ENCODE results near the gene TAPBPL.
"Not testable (repeated sequence)": the region's sequence is repeated elsewhere in the genome, so short reads cannot be mapped to it uniquely, and the experiment has no call there.

The TAPBPL gene

DNA sequence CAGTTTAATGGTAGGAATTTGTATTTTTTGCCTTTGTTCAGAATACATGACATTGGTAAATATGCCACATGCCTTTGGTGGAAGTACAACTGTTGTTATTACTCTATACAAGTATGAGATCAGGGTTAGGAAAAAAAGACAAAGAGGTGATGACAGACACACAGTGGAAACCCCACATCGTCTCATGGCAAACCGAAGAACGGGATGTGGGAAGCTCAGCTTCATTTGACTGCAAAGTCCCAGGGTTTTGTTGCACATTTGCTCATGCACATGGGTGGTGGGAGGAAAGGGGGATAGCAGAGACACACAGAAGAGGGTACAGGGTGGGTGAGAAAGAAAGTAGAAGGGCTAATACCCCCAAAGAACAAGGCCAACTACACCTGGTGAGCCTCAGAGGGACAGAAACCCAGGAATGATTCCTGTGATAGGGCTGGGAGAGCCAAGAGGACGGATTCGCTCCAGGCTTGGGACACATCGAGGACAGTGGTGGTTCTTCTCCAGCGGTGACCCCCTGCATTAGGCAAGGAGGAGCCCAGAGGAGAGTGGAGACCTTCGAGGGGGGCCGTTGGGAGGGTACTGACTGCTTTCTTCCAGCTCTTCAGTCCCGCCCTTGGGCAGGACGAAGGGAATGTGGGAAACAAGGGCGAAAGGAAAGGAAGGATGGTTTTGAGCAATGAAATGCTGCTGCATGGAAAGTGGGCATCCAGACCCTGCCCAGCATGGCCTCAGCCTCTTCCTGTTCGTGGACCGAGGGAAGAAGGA lies 10.6 kb downstream of the TAPBPL start:
- DNase-seq (ENCODE audit: low spot score), result no peak

- DNase-seq (ENCODE audit: low spot score), result no peak
Measured at GRCh38 chr12:6463216-6463615, 11.4 kb downstream of the TAPBPL start.

GRCh38 chr12:6463858-6464257 lies 12.0 kb downstream of the TAPBPL start:
- no peak for DNase-seq (ENCODE audit: low spot score)

- DNase-seq (ENCODE audit: low spot score), result no peak
Measured at GRCh38 chr12:6464531-6464930, 12.7 kb downstream of the TAPBPL start.

DNA sequence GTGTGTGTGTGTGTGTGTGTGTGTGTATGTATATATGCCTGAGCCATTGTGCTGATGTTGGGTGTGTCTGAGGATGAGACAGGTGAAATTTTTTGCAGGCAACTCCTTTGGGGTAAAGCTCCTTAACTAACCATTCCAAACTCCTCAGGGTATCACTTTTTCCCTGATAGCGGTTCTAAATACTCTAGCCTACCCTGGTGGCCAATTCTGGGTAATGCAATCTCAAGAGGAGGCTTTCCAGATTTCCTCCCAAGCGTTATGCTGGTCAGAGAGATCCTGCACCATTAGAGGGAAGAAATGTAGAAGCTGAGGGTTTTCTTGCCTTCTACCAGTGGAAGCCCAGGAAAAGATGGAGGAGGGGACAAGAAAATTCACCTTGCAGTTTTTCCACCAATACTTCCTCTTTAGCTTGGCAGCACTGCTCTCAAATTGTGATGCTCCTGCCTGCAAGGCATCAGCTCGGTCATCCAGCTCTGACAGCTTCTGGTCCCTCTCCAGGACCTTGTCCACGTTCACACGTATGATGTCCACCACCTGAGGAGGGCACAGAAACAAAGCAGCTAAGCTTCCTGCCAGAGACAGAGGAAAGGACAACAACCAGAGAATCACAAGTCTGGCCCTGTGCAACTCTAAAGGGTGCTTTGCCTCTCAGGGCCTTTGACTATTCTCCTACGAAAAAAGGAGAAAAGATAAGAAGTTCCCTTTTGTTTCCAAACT lies 13.8 kb downstream of the TAPBPL start:
- DNase-seq (ENCODE audit: low spot score), result no peak

DNA sequence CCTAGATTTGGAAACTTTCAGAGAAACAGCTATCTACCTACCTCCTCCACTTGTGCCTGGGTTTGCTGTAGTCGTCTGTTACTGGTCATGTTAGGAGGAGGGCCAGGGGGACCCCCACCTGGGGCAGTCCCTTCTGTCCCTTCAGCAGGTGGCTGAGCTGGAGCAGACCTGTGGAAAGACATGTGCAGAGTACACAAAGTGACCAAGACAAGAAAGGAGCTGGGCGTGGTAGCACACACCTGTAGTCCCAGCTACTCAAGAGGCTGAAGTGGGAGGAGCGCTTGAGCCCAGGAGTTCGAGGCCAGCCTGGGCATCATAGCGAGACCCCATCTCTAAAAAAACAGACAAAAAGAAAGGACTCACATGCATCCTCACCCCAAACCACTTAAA lies 14.3 kb downstream of the TAPBPL start:
- DNase-seq (ENCODE audit: low spot score), result no peak

DNA sequence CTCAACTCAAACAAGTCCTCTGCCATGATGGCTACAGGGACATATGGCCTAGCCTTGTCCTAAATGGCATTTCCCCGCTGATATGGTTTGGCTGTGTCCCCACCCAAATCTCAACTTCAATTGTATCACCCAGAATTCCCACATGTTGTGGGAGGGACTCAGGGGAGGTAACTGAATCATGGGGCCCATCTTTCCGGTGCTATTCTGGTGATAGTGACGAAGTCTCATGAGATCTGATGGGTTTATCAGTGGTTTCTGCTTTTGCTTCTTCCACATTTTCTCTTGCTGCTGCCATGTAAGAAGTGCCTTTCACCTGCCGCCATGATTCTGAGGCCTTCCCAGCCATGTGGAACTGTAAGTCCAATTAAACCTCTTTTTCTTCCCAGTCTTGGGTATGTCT lies 14.9 kb downstream of the TAPBPL start:
- DNase-seq (ENCODE audit: low spot score), result not testable (repeated sequence)

- DNase-seq (ENCODE audit: low spot score), result not testable (repeated sequence)
Measured at GRCh38 chr12:6467571-6468282, 15.9 kb downstream of the TAPBPL start.

GRCh38 chr12:6468283-6468575 lies 16.4 kb downstream of the TAPBPL start:
- DNase-seq (ENCODE audit: low spot score), result no peak

DNA sequence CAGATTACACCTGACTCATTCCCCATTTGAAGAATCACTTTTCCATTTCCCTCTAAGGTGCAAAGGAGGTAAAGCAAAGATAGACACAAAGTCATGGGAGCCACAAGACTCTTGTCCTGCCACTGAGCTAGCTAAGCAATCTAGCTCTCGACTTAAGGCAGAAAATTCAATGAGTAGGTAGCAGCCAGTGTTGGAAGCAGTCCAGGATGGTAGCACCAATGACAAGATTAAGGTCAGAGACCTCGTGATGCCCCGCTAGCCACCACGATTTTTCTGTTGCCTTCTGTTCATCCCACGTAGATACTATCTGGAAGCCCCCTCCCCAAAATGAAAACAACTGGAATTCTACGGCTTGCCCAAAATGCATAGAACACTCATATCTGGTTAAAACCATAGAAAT lies 17.2 kb downstream of the TAPBPL start:
- no peak for DNase-seq (ENCODE audit: low spot score)

- DNase-seq (ENCODE audit: low spot score), result no peak
Measured at GRCh38 chr12:6469609-6470374, 17.9 kb downstream of the TAPBPL start.

DNA sequence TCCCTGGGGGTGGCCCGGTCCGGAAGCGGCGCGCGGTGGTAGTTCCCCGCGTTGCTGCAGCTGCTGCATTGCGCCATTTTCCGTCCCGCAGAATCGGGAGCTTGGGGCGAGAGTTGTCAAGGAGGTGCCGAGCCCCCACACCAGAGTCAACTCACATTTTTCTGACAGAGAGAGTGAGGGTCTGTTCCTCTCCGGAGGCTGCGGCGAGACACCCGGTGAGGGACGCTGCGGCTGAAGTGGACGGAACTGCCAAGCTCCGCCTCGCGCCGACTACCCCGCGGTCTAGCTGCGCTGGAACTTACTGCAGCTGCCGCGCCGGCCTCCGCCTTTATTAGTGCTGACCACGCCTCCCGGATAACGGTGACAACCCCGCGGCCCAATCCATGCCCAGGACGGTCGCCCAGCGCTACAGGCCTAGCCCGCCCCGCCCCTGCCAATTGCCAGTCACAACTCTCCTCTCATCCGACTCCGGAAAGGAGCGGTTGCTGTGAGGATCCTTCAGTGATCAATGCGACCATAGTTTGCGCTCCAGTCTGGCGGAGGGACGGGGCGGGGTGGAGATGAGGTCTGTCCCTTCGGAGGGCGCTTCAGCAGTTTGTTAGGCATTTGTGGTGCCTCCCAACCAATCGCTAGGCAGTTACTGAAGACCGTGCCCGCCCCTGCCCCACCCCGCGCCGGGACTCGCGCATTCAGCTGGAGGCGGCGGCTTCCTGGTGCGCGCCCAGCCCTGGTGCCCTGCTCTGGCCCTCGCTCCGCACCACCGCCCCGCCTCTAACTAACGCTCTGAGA lies 18.7 kb downstream of the TAPBPL start, which contains the start of gene VAMP1:
Gene VAMP1 (minus strand): TSS at position 303 of the 789 bp plus-strand sequence. CDS start 146 bp downstream, at position 157.
- DNase-seq (ENCODE audit: low spot score), result peak; percentile 99

GRCh38 chr12:6471989-6472360 lies 20.1 kb downstream of the TAPBPL start:
- DNase-seq (ENCODE audit: low spot score), result no peak

DNA sequence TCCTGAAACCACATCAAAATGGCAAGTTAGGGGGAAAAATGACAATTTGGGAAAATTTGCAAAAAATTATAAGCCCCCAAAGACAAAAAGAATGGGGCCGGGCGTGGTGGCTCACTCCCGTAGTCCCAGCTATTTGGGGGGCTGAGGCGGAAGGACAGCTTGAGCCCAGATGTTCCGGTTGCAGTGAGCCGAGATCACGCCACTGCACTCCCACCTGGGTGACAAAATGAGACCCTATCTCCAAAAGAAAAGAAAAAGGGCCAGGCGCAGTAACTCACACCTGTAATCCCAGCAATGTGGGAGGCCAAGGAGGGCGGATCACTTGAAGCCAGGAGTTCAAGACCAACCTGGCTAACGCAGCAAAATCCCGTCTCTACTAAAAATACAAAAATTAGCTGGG lies 20.6 kb downstream of the TAPBPL start:
- no peak for DNase-seq (ENCODE audit: low spot score)

DNA sequence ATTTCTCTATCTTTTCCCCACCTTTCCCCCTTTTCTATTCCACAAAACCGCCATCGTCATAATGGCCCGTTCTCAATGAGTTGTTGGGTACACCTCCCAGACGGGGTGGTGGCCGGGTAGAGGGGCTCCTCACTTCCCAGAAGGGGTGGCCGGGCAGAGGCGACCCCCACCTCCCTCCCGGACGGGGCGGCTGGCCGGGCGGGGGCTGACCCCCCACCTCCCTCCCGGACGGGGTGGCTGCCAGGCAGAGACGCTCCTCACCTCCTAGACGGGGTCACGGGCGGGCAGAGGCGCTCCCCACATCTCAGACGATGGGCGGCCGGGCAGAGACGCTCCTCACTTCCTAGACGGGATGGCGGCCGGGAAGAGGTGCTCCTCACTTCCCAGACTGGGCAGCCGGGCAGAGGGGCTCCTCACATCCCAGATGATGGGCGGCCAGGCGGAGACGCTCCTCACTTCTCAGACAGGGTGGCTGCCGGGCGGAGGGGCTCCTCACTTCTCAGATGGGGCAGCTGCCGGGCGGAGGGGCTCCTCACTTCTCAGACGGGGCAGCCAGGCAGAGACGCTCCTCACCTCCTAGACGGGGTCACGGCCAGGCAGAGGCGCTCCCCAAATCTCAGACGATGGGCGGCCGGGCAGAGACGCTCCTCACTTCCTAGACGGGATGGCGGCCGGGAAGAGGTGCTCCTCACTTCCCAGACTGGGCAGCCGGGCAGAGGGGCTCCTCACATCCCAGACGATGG lies 23.6 kb downstream of the TAPBPL start:
- DNase-seq (ENCODE audit: low spot score), result not testable (repeated sequence)

DNA sequence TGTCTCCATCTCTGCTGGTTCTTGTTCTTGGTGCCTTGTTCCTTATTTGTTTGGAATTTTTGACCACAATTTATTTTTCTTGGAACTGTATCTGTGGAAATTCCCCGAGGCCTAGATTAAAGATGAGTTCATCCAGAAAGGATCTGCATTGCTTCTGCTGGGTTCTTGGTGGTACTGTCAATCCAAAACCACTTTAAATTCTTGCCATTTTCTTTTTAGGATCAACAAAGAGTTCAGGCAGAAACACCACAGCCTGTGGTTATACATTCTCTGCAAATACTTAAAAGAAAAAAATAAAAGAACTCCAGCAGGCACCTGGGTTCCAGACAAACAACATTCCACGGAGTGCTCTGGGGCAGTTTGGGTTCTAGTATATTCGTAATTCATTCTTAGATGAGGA lies 24.6 kb downstream of the TAPBPL start:
- no peak for DNase-seq (ENCODE audit: low spot score)

GRCh38 chr12:6477601-6478377 lies 25.9 kb downstream of the TAPBPL start:
- not testable (repeated sequence) for DNase-seq (ENCODE audit: low spot score)

DNA sequence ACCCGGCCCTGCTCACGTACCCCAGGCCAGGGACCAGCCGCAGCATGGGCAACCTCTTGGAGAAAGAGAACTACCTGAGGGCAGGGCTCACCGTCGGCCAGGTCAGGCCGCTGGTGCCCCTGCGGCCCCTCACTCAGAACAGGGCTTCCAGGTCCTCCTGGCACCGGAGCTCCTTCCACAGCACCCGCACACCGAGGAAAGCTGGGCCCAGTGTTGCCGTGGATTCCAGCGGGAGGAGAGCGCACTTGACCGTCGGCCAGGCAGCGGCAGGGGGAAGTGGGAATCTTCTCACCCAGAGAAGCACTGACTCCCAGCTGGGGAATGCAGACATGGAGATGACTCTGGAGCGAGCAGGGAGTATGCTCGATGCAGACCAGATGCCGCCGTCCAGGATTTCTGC lies 26.6 kb downstream of the TAPBPL start:
- no peak for DNase-seq (ENCODE audit: low spot score)

DNA sequence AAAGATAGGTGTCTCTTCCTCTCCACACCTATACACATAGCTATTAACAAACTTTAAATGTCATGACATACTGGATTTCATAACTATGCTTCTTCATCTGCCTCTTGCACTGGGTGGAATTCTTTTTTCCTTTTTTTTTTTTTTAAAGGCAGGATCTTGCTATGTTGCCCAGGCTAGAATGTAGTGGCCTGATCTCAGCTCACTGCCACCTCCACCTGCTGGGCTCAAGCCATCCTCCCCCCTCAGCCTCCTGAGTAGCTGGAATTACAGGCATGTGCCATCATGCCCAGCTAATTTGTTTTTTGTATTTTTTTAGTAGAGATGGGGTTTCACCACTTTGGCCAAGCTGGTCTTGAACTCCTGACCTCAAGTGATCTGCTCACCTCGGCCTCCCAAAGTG lies 36.4 kb downstream of the TAPBPL start:
- no peak for DNase-seq (ENCODE audit: low spot score)

GRCh38 chr12:6489449-6489848 lies 37.6 kb downstream of the TAPBPL start:
- DNase-seq (ENCODE audit: low spot score), result no peak
